ELR (cell line): Measurements from ENCODE around the gene RBMS3.
A peak's percentile ranks its signal among the peaks of the same experiment; 100 is the strongest.
"Not testable (repeated sequence)": the region's sequence is repeated elsewhere in the genome, so short reads cannot be mapped to it uniquely, and the experiment has no call there.

ENCODE experiments used
- DNase-seq: peaks from one replicate; pipeline ENCODE4 v3.0.0-alpha.2; 2015; ENCODE audit warnings: low read depth

RBMS3 gene

DNA sequence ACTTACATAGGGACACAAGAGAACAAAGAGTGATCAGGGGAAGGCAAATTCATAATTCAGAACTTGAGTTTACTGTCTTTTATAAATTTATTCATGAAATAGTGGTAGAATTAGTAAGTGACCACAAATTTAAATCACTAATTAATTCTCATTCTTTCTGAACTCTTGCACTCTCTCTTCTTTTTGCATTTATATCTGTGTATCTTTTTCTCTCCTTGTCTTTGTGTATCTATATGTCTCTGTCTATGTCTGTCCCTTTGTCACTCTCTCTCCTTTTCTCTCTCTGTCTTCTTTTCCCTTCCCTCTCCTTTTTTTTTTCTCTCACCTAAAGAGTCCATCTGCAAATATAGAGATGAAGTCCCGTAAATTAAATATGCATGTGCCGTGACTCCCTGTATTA lies 31.5 kb downstream of the RBMS3 start:
- DNase-seq = no peak

DNA sequence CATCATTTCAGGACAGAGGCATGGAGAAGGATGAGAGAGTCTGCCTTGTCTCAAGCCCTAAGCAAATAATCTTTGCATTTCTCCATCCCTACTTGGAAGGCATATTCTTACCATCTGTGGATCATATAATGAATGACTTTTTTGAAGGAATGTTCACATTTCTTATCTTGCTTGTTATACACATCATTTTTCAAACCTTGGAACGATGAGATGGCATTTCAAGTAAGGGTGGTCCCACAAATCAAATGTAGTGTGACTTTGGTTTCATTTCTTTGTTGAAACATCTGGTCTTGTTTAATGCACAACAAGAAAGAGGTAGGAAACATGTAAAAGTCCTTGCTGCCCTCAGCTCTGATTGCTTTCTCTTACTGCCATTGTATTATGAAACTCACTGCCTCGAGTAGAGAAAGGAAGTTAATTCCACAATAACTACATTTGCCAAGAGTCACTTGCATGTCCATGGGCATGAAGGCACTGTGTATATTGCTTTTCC lies 32.1 kb downstream of the RBMS3 start:
- no peak for DNase-seq

DNA sequence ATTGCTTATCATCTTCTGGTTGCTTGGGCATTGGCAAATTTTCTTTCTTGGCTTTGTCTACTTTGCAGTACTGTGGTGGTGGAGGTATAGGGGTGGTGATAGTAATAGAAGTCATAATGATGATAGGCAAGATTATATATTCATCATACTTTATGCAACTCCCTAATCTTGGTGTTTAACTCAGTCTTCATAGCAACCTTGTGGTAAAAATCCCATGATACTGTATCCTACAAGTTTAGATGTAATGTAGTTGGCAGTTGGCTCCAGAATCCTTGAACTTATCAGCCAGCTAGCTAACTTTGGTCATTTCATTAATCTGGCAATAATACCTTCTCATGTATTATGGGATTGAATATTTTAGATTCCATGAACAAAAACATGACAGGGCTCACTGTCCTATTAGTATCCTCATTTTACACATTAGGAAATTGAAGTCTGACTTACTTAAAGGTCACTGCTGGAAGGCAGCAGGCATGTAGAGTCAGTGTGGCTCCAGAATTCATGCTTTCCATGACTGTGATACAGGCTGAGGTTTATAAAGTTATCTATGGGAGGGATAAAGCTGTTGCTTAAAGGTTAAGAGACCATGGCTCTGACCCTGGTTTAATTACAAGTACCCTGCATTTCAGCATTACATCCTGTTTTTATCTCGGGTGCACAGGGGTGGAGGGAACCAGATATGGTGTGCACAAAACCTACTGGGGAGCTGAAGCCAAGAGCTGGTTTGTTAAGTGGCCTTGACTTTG lies 33.3 kb downstream of the RBMS3 start:
- no peak for DNase-seq

DNA sequence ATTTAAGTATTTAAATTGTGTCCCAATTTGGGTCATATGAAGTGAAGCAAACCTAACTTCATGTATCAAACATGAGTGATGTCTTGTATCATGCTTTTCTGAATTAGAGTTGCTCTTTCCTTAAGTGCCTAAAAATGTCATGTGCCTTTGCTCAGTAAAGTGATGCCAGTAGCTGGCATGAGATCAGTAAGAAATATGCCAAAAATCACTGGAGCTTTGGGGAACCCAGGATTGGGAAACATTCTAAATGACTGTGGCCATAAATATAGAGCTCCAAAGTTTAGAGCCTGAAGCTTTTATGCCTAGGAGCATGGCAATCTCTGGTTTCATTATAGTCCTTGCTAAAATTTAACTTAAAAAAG lies 33.8 kb downstream of the RBMS3 start:
- DNase-seq = no peak

DNA sequence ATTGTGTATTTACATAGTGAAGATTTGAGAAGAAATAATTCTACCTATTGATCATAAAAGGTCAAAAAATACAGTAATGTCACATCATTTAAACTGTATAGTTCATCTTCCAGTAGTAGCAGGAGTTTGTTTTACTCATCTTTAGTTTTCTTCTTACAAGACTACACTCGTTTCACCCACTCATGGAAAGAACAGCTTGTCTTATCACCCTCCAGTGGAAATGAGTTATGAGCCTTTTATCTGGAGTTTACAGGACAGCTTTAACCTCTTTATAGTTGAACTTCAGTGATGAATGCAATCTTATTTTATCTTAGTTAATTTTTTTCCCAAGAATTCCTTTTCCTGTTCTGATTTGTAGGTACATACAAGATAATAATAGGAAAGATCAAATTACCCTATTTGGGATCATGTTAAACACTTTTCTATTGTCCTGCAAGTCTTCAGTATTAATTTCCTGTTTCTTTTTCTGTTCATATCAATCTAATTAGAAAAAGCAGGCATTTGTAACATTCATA lies 36.8 kb downstream of the RBMS3 start:
- DNase-seq = no peak

DNA sequence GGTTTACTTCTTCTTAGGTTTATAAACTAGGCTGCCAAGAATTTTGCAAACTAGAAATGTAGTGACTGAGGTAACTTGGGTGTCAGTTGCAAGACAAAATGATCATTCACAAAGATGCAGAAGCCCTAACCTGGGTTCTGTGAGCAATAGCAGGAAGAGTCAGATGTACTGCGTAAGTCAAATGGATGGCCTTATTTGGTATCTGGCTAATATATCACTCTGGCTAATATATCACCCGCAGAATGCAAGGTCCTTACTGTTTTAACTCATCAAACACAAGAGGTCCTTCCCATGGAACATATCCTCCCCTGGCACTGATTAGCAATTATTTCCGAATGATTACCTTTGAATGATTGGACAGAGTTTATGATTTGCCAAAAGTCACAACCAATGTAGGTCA lies 37.4 kb downstream of the RBMS3 start:
- DNase-seq = no peak

DNA sequence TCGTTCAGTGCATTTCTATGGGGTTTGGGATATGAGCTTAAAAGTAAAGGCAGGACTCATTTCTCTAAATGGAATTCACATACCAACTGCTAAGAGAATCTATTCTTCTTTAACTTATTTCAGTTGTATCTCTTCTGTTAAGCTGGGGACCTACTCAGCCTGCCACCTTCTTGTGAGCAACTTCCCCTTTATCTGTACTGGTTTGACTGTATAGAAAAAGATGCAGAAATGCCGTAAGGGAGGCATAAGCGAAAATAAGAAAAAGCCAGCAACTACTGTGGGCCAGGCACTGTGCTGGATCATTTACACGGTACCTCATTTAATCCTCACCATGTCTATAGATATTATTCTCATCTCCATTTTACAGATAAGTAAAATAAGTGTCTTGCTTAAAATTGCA lies 38.4 kb downstream of the RBMS3 start:
- no peak for DNase-seq

DNA sequence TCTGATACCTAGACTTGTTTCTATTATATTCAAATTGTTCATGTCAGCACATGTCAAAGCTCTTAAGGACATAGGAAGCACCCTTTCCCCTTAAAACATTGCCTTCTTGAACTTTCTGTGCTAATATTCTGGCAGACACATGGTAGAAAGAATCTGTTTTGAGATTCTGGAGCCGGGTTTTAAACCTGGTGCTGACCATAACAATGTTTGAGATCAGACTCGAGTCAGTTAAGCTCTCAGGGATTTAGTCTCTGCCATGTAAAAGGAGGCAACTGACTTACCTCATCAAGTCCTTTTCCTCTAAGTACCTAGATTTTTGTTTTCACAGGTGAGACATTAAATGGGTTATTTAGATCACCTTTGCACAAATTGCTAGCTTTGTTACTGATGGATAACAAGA lies 38.9 kb downstream of the RBMS3 start:
- DNase-seq = no peak

DNA sequence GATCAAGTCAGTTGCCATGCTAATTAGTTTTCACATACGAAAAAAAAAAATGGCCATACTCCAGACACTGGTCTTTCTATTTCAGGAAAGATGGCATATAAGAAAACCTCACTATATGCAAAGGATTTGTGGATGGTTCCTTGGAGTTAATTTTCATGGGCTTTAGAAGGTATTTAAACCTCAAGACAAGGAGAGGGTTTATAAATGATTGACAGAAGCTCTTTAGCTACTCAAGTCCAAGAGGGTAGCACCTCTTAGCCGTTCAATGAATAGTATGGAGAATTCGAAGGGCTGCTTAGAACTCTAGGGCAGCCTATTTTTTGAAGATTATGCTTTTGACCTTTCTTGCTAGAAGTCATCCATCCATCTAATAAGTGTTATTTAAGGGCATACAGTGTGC lies 41.7 kb downstream of the RBMS3 start:
- DNase-seq = no peak

DNA sequence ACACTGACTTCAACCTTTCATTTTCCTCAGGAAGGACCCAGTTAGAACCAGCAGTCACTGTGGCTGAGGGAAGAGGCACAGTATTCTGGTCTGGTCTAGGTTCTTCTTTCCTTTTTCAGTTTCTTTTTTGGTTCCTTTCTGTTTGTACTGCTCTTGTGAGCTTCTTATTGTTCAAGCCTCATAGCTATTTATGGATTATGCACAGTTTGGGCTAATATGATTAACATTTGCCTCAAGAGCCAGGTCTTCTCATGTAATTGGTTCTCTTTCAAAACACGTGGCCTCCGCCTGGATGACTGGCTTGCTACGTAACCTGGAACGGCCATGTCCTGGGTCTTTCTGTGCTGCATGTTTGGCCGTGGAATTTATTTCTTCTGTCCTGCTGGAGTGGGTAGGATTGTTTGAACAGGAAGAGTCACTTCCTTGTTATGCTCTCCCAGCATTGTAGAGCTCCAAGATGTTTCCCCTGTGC lies 43.3 kb downstream of the RBMS3 start:
- peak; percentile 82 for DNase-seq

DNA sequence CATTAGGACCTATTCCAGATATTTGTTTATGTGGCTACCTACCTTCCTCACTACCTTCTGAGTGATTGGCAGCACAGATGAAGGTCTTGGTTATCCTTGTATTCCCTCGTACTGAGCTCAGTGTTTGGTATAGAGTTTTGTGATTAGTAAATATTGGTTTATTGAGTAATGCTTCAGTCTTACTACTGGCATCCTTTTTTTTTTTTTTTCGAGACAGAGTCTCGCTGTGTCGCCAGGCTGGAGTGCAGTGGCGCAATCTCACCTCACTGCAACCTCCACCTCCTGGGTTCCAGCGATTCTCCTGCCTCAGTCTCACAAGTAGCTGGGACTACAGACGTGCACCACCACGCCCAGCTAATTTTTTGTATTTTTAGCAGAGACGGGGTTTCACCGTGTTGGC lies 45.7 kb downstream of the RBMS3 start:
- DNase-seq = not testable (repeated sequence)

DNA sequence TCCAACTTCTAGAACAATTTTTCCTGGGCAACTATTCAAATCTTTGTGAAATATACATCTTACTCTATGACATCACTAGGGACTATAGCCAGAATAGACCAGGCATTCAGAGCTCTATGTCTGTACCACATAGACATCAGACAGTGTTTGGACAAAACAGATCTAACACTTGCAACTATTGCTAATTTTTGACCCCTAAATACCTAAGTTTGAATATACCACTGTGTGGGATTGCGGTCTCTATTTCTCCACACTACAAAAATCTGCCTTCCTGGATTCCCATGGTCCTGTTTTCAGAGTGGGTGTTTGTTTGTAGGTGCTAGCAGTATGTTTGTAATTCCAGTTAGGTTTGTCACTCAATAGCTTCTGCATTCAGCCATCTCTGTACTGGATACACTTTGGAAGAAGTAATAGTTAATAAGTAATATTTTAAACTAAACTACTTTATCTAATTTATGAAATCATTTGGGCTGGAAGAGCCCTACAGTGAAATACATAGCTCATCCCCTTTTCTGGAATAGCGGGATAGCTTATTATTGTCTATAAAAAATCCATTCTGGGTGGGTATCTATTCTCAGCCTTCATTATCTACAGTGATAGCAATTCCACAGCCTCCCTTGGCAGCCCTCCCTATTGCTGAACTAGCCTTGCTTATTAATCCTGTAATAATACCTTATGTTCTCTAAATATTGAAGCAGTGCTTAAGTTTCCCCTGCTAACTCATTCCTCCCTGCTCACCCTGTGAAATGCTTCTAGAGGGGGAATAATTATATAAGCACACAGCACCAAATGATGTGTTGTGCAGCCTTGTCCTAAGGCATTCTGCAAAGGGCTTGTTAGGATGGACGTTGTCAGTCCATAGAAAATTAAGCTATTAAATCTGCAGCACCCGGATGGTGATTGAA lies 49.4 kb downstream of the RBMS3 start:
- DNase-seq = peak; percentile 11

DNA sequence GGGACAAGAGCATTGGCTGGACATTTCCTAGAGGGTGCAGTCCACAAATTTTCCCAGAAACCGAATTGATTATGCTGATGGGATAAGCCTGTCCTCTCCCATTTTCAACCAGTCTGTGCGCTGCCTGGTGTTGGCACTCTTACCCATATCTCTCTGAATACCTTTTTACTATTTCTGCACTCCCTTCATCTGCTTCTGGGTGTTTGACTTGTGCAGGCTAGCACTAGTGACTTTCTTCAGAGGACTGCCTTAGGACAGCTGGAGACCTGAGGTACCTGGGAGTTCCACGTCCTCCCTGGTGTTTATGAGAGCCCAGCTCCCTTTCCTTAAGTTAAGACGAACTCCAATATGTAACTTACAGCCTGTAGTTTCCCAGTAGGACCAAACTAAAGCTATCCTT lies 50.2 kb downstream of the RBMS3 start:
- no peak for DNase-seq

DNA sequence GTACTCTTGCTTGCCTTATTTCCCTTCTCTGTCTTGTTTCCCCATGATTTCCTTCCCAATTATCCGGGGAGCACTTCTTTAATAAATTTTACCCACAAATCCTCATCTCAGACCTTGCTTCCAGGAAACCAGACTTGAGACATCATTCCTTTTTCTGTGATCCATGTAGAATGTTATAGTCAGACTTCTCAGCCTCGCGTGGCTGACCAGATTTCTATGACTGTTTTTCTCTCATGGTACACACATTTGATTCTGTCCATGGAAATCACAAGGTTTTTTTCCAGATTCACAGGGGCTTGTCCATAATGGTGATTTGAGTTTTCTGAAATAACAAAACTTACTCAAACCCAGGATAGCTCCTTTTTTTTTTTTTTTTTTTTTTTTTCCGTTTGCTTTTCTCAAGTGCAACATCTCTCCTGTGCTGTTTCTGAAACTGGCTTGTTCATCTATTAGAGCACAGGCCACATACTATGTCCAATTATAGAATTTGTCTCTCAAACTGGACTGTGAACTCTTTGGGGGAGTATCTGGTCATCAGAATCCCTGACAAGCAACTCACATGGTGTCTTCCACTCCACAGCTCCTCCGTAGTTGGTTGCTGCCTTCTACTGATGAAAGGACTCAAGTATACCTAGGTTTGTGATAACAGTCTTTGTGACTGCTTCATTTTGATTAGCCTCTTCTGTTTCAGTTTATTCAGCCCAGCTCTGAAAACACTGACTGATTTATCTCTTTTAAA lies 50.8 kb downstream of the RBMS3 start:
- no peak for DNase-seq

DNA sequence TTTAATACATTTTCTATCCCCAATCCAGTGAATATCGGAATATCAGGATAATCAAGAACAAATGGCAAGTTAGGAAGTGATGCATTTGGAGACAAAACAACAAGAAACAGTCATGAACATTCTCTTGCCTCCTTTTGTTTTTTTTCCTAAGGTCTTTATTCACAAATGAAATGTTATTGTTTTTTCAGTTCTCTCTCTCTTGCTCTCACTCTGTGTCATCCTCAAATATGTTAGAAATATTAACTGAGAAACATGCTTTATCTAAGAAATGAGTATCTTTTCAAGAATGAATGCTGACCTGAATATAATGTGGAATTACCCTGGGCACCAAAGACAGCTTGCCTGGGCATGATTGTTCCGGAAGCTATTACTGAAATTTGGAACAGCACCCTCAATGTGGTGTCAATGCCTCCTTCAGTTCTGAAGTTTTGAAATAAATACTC lies 51.3 kb downstream of the RBMS3 start:
- peak; percentile 14 for DNase-seq

DNA sequence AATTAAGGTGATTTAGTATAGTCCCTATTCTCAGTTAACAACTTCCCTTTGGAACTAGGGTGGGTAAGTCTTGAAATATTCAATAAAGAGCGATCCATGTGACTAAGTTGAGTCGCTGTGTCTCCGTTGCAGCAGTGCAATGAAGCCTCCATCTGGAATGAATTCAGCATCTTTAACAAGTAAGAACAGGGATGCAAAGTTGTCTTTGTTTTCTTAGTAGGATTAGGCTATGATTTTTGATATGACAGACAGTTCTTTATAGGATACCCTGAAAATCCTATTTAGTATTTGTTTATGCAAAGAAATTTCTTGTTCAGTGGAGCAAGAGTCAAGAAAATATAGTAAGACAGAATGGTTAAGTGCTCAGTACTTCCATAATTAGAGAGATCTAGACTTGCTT lies 52.7 kb downstream of the RBMS3 start:
- peak; percentile 47 for DNase-seq

DNA sequence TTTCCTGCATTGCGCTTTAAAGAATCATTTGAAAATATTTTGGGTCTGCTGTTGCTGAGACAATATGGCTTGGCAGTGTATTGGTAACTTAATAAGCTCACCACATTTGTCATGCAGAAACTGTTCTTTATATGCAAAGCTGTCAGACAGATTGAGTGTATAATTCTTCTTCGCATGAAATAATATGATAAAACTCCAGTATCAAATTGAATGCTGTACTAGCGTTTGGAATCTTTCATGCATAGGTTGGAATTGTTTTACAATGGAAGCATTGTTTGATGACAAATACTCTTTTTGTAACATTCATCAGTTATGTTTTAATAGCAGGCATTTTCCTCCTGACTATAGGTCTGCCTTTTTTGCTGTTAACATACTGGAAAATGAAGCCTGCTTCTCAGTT lies 53.8 kb downstream of the RBMS3 start:
- DNase-seq = peak; percentile 50

DNA sequence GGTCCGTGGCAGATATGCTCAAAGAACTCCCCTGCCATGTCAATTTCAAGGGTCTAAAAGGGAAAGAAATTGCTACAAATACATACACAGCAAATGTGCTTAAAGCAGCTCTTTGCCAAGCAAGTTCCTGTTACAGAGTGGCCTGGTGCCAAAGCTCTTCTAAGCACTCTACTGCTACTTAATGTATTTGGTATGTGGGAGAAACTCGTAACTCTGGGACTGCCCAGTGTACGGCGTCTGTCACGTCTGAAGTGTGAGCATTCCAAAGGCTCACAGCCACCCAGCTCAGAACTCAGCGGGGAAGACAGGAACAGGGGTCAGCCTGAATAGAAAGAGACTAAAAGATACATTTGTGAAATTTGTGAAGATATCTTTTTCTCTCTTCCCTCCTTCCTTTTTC lies 54.6 kb downstream of the RBMS3 start:
- peak; percentile 96 for DNase-seq

DNA sequence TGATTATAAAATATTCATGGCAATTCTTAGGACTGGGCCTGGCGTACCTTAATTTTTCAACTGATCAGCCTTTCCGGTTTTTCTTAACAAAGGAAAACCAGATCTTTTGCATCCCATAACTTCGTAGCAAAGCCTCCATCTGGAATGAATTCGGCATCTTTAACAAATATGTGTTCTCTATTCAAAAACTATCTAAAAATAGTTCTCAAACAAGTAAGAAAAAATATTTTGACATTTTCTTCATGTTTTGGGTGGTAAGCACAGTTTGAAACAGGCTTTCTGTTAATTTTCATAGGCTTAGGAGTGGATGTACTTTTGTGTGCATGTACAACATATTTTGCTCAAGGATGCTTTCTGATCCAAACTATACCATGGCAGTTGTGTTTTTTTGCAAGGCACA lies 55.1 kb downstream of the RBMS3 start:
- DNase-seq = peak; percentile 11

DNA sequence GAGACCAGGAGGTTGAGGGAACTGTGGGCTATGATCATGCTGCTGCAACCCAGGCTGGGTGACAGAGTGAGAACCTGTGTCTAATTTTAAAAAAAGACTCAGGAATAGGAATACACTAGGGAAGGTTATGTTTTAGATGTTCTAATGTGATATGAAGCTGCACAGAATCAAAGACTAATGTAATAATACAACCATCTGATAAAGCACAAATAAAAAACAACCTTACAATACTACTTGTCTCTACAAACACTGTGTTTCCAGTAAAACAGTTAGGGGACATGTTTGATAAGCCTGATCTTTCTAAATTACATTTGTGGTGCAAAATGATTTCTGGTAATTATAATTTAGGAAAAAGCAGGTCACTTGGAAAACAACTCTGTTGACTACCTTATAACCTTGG lies 56.7 kb downstream of the RBMS3 start:
- no peak for DNase-seq

DNA sequence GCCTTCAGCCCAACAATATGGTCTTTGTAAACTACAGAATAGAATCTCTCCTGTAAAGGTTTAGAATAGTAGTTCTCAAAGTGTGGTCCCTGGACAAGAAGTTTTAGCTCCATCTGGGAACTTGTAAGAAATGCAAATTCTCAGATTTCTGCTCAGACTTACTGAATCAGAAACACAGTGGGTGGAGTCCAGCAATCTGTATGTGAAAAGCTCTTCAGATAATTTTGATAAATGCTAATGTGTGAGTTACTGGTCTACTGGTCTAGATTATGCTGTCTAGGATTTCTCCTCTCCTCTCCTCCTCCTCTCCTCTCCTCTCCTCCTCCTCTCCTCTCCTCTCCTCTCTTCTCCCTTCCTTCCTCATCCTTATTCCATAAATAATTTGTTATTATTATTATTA lies 57.5 kb downstream of the RBMS3 start:
- DNase-seq = no peak
